B cell (primary cell): ENCODE measurements around the gene INPP5B. TPM values are rescaled to one million over a fixed set of nuclear protein-coding genes. Genes with fewer than 3 reads are reported as not detected.

Experiments
- ATAC-seq: fragments of 200-7000 bp; cut with Tn5 transposase; one replicate; pipeline ENCODE4 v1.10.0; 2021; ENCODE audit warnings: low read depth, mild to moderate bottlenecking, moderate number of reproducible peaks, moderate library complexity
- CTCF ChIA-PET: fragments of 350-600 bp; sonication (Branson Sonifier 250); formaldehyde crosslinking; loops from one replicate; lab custom pipeline; 2021; ENCODE audit warnings: antibody characterized with exemption, inconsistent platforms; lab: Charles Lee
- POLR2A ChIA-PET: fragments of 350-600 bp; sonication (Branson Sonifier 250); formaldehyde crosslinking; loops from one replicate; lab custom pipeline; 2021; ENCODE audit warnings: antibody characterized with exemption; lab: Charles Lee
- DNase-seq: peaks from one replicate; pipeline ENCODE4 v3.0.0; 2013
- H2AFZ ChIP-seq: 2 replicates; pipeline ENCODE4 v1.6.1; 2012; ENCODE audit warnings: mild to moderate bottlenecking, low read depth, low read length; ENCODE audit not compliant: insufficient read depth, poor library complexity, severe bottlenecking
- H3K27ac ChIP-seq, 2 donors: 1 replicate in 1 of 2; 2 replicates in 1 of 2; pipeline ENCODE4 v1.5.1; 2012 to 2013; ENCODE audit warnings: low read length in 2 of 2, mild to moderate bottlenecking in 2 of 2, moderate library complexity in 1 of 2
- H3K27me3 ChIP-seq, 4 experiments: fragments of 200-600 bp in 1 of 4; sonication (generic) in 1 of 4; replicated peaks in 1 of 4; 1 replicate in 2 of 4; 2 replicates in 2 of 4; pipeline versions ENCODE4 v1.6.1 to v1.7.0; 2013 to 2016; ENCODE audit warnings: low read length in 3 of 4, mild to moderate bottlenecking in 2 of 4, mixed read lengths in 1 of 4, moderate library complexity in 1 of 4; ENCODE audit not compliant: insufficient read depth in 4 of 4, control insufficient read depth in 3 of 4; ENCODE audit errors: control extremely low read depth in 1 of 4
- H3K36me3 ChIP-seq, 2 experiments: replicated peaks in 1 of 2; 1 replicate in 1 of 2; 2 replicates in 1 of 2; pipeline versions ENCODE4 v1.6.1 to v1.7.1; 2013; ENCODE audit warnings: low read length in 1 of 2; ENCODE audit not compliant: insufficient read depth in 2 of 2, control insufficient read depth in 1 of 2; ENCODE audit errors: control extremely low read depth in 1 of 2, extremely low read depth in 1 of 2
- H3K4me1 ChIP-seq, 2 donors: fragments of 200-600 bp in 1 of 2; sonication (generic) in 1 of 2; 1 replicate in 1 of 2; 2 replicates in 1 of 2; pipeline versions ENCODE4 v1.5.1 to v1.6.1; 2013 to 2017; ENCODE audit warnings: low read length in 2 of 2; ENCODE audit not compliant: control insufficient read depth in 2 of 2, insufficient read depth in 2 of 2
- H3K4me2 ChIP-seq: replicated peaks from 2 replicates; pipeline ENCODE3; 2012; ENCODE audit warnings: mild to moderate bottlenecking, low read depth, low read length; ENCODE audit not compliant: poor library complexity, severe bottlenecking
- H3K4me3 ChIP-seq, 5 experiments: fragments of 200-600 bp in 1 of 5; sonication (generic) in 1 of 5; 1 replicate in 3 of 5; 2 replicates in 2 of 5; pipeline versions ENCODE4 v1.5.1 to v1.7.0; 2011 to 2016; ENCODE audit warnings: low read length in 4 of 5, mild to moderate bottlenecking in 4 of 5, low read depth in 2 of 5, control low read depth in 1 of 5, moderate library complexity in 1 of 5; ENCODE audit not compliant: insufficient read depth in 1 of 5; ENCODE audit errors: control extremely low read depth in 1 of 5, extremely low read depth in 1 of 5
- H3K79me2 ChIP-seq: fragments of 200-600 bp; sonication (generic); one replicate; pipeline ENCODE4 v1.6.0; 2016; ENCODE audit warnings: low read length; ENCODE audit not compliant: control insufficient read depth, insufficient read depth
- H3K9ac ChIP-seq: fragments of 200-600 bp; sonication (generic); 2 replicates; pipeline ENCODE4 v1.6.1; 2017; ENCODE audit warnings: mild to moderate bottlenecking, low read length, moderate library complexity
- H3K9me3 ChIP-seq, 3 donors: one replicate each; pipeline versions ENCODE4 v1.6.1 to v1.7.1; 2013; ENCODE audit warnings: low read length in 2 of 3; ENCODE audit not compliant: control insufficient read depth in 2 of 3, insufficient read depth in 1 of 3; ENCODE audit errors: control extremely low read depth in 1 of 3
- H4K20me1 ChIP-seq: 2 replicates; pipeline ENCODE4 v1.6.0; 2012; ENCODE audit warnings: mild to moderate bottlenecking, low read length; ENCODE audit not compliant: insufficient read depth, control insufficient read depth, poor library complexity, severe bottlenecking
- H3K27ac Mint-ChIP-seq: one replicate; pipeline ENCODE4 v1.8.0; 2021; ENCODE audit warnings: mixed read lengths
- H3K27me3 Mint-ChIP-seq: one replicate; pipeline ENCODE4 v1.8.0; 2021; ENCODE audit warnings: mixed read lengths
- H3K4me1 Mint-ChIP-seq: one replicate; pipeline ENCODE4 v1.8.0; 2021; ENCODE audit warnings: mixed read lengths
- H3K4me3 Mint-ChIP-seq: one replicate; pipeline ENCODE4 v1.8.0; 2021; ENCODE audit warnings: mixed read lengths
- H3K9me3 Mint-ChIP-seq: one replicate; pipeline ENCODE4 v1.8.0; 2022; ENCODE audit warnings: mixed read lengths; ENCODE audit not compliant: insufficient read depth
- CTCF ChIP-seq: fragments of 200-600 bp; IDR thresholded peaks from one replicate; pipeline ENCODE4 v1.8.0; 2022; ENCODE audit warnings: antibody characterized with exemption, mild to moderate bottlenecking
- EZH2 ChIP-seq: IDR thresholded peaks from 2 replicates; pipeline ENCODE4 v1.6.1; 2012; ENCODE audit warnings: borderline replicate concordance, low read depth, mild to moderate bottlenecking, moderate library complexity, low read length; ENCODE audit not compliant: insufficient read depth, poor library complexity, severe bottlenecking
- WGBS: methylation state at CpG from one replicate; pipeline ENCODE4 v1.1.5; 2013; ENCODE audit warnings: missing lambda C conversion rate; ENCODE audit not compliant: insufficient coverage; 5-methylcytosine and 5-hydroxymethylcytosine counted together
- intact Hi-C: fragments of 100-400 bp; cut with micrococcal nuclease; formaldehyde crosslinking; loops from one replicate; pipeline ENCODE4 v1.10.0; 2022
- polyA plus RNA-seq: library from polyadenylated mRNA; depleted of rRNA; stranded (reverse); fragments of >200 nt; gene quantifications from 2 replicates; pipeline ENCODE4 v1.2.3, GENCODE V29; 2012
- total RNA-seq, 2 donors: library from RNA; stranded (reverse); fragments of 120-200 nt in 1 of 2; gene quantifications; 1 replicate in 1 of 2; 2 replicates in 1 of 2; pipeline versions ENCODE4 v1.2.3 to v1.2.4, GENCODE V29; 2013 to 2022

INPP5B gene
- total and polyA plus RNA-seq, 2 donors (not counting 1 experiment from before 2014, with no cell fraction given) = 45.4 to 63.3 TPM

DNA sequence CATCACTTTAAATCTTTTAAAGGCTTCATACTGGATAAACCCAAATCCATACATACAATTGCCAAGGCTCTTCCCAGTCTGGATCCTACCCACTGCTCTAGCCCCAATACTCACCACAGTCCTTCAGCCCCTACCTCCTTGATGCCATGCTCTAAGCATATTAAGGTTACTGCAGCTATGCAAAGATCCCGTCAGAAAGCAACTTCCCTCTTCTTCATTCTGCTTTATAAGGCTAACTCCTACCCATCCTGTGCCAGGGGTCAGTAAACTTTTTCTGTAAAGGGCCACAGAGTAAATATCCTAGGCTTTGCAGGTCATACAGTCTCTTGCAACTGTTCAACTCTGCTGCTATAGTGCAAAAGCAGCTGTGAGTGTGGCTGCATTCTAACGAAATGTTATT, 53.2 kb downstream of the INPP5B start:
- no peak overlapping the region for H3K4me3 ChIP-seq
- H3K4me3 Mint-ChIP-seq = no peak overlapping the region
- H3K9me3 Mint-ChIP-seq = no peaks in the 10 kb centered on the region
- no peak overlapping the region for H2AFZ ChIP-seq
- H3K27me3 ChIP-seq = no peaks in the 10 kb centered on the region
- H3K9ac ChIP-seq = no peak overlapping the region
- H3K27ac ChIP-seq = no peak overlapping the region
- no peak for ATAC-seq
- ChIA-PET CTCF (interaction anchor here (1.1 to 10.0 kb wide), 5 partner anchors 44 to 125 kb away, joined by 3 to 76 read pairs (median 8); partner anchors contain the start of gene SF3A3), POLR2A (interaction anchor here (0.6 kb wide), 1 partner anchor 82 kb away, joined by 4 read pairs; no protein-coding TSS in a partner anchor)
- DNase-seq = no peak
- intact Hi-C loops = loop anchor here (5.0 kb wide), 1 partner anchor 944 kb away; no protein-coding TSS in a partner anchor
- H4K20me1 ChIP-seq = peaks cover 8% of the 10 kb centered on the region
- no peak overlapping the region for H3K4me2 ChIP-seq
- TF ChIP-seq CTCF (no peak), EZH2 (no peak)
- WGBS = 83% methylated on average over 1 of the region's 2 CpGs
- H3K9me3 ChIP-seq = peaks cover 0 to 6% (median 0%) of the 10 kb centered on the region in 3 donors
- H3K4me1 Mint-ChIP-seq = peaks cover 2% of the 10 kb centered on the region
- H3K27me3 Mint-ChIP-seq = no peaks in the 10 kb centered on the region
- no peaks in the 10 kb centered on the region for H3K4me1 ChIP-seq
- H3K27ac Mint-ChIP-seq = peak overlapping the region; percentile 10
- H3K36me3 ChIP-seq = peaks cover 2 to 17% of the 10 kb centered on the region in 2 experiments
- H3K79me2 ChIP-seq = peaks cover 12% of the 10 kb centered on the region
